GM19099 (cell line): ENCODE data around the gene ROR2.

Source experiments
- POLR2A ChIP-seq: IDR thresholded peaks from 3 replicates; pipeline ENCODE4 v1.6.1; 2011; ENCODE audit warnings: low read depth; ENCODE audit not compliant: insufficient read length; ENCODE audit errors: extremely low read depth

Gene ROR2

GRCh38 chr9:91611582-91611981 is 338.4 kb downstream of the ROR2 start:
- no peak for TF ChIP-seq POLR2A

- no peak for TF ChIP-seq POLR2A
Measured at GRCh38 chr9:91606255-91606995, 343.6 kb downstream of the ROR2 start.

GRCh38 chr9:91604451-91605179 is 345.4 kb downstream of the ROR2 start:
- TF ChIP-seq POLR2A: no peak

GRCh38 chr9:91603932-91604331 is 346.1 kb downstream of the ROR2 start:
- TF ChIP-seq POLR2A: no peak

- TF ChIP-seq POLR2A: no peak
Measured at GRCh38 chr9:91599564-91599963, 350.5 kb downstream of the ROR2 start.

- no peak for TF ChIP-seq POLR2A
Measured at GRCh38 chr9:91591627-91592026, 358.4 kb downstream of the ROR2 start.

- TF ChIP-seq POLR2A: no peak
Measured at GRCh38 chr9:91589101-91589553, 360.9 kb downstream of the ROR2 start.

- no peak for TF ChIP-seq POLR2A
Measured at GRCh38 chr9:91586282-91586681, 363.7 kb downstream of the ROR2 start.

GRCh38 chr9:91583966-91584365 is 366.1 kb downstream of the ROR2 start:
- no peak for TF ChIP-seq POLR2A

- no peak for TF ChIP-seq POLR2A
Measured at GRCh38 chr9:91583161-91583875, 366.7 kb downstream of the ROR2 start.

GRCh38 chr9:91582181-91582580 is 367.8 kb downstream of the ROR2 start:
- TF ChIP-seq POLR2A: no peak

GRCh38 chr9:91580136-91580535 is 369.9 kb downstream of the ROR2 start:
- no peak for TF ChIP-seq POLR2A

GRCh38 chr9:91578911-91579310 is 371.1 kb downstream of the ROR2 start:
- no peak for TF ChIP-seq POLR2A

- TF ChIP-seq POLR2A: no peak
Measured at GRCh38 chr9:91577633-91578061, 372.4 kb downstream of the ROR2 start.

GRCh38 chr9:91572811-91573210 is 377.2 kb downstream of the ROR2 start:
- no peak for TF ChIP-seq POLR2A
